SK-N-SH treated with all-trans-retinoic acid at 6 μM for 48 hours (cell line): Measurements from ENCODE around the gene GTF2IRD1.

Source experiments
- ATAC-seq: fragments of 200-7000 bp; cut with Tn5 transposase; 3 replicates; pipeline ENCODE4 v1.9.1; 2020; ENCODE audit warnings: mild to moderate bottlenecking, moderate library complexity
- ARNTL ChIP-seq: fragments of 450-650 bp; formaldehyde crosslinking; IDR thresholded peaks from 2 replicates; pipeline ENCODE4 v1.5.0; 2020; ENCODE audit warnings: low read depth, mild to moderate bottlenecking, moderate library complexity, borderline replicate concordance
- CSDC2 ChIP-seq: fragments of 250-450 bp; sonication (Bioruptor Pico); IDR thresholded peaks from 2 replicates; pipeline ENCODE4 v1.5.0; 2020; ENCODE audit warnings: mild to moderate bottlenecking, moderate library complexity
- GLIS3 ChIP-seq: fragments of 250-450 bp; sonication (Bioruptor Pico); IDR thresholded peaks from 2 replicates; pipeline ENCODE4 v1.5.0; 2020; ENCODE audit warnings: mild to moderate bottlenecking, moderate library complexity
- ISL1 ChIP-seq: fragments of 250-450 bp; sonication (Bioruptor Pico); IDR thresholded peaks from 2 replicates; pipeline ENCODE4 v2.1.2; 2022; ENCODE audit warnings: mild to moderate bottlenecking, moderate library complexity
- OSR1 ChIP-seq: fragments of 250-450 bp; sonication (Bioruptor Pico); IDR thresholded peaks from 2 replicates; pipeline ENCODE4 v1.8.0; 2022; ENCODE audit warnings: moderate library complexity, mild to moderate bottlenecking, inconsistent platforms
- PPARA ChIP-seq: fragments of 250-450 bp; sonication (Bioruptor Pico); IDR thresholded peaks from 2 replicates; pipeline ENCODE4 v1.5.0; 2020; ENCODE audit warnings: mild to moderate bottlenecking, borderline replicate concordance
- RARB ChIP-seq: fragments of 250-450 bp; sonication (Bioruptor Pico); IDR thresholded peaks from 2 replicates; pipeline ENCODE4 v1.8.0; 2021; ENCODE audit warnings: mild to moderate bottlenecking, moderate library complexity
- TCF4 ChIP-seq: fragments of 250-450 bp; sonication (Bioruptor Pico); IDR thresholded peaks from 2 replicates; pipeline ENCODE4 v1.8.0; 2021; ENCODE audit warnings: mild to moderate bottlenecking, moderate library complexity, borderline replicate concordance
- TOX ChIP-seq: fragments of 250-450 bp; sonication (Bioruptor Pico); IDR thresholded peaks from 2 replicates; pipeline ENCODE4 v1.8.0; 2021; ENCODE audit warnings: mild to moderate bottlenecking, moderate library complexity, borderline replicate concordance
- ZC3H10 ChIP-seq: fragments of 250-450 bp; sonication (Bioruptor Pico); IDR thresholded peaks from 2 replicates; pipeline ENCODE4 v1.5.1; 2021; ENCODE audit warnings: mild to moderate bottlenecking, moderate library complexity
- ZNF565 ChIP-seq: fragments of 450-650 bp; formaldehyde crosslinking; conservative IDR thresholded peaks from 2 replicates; pipeline ENCODE4 v1.5.0; 2020; ENCODE audit warnings: low read depth, mild to moderate bottlenecking, moderate library complexity
- ZNF70 ChIP-seq: fragments of 450-650 bp; formaldehyde crosslinking; IDR thresholded peaks from 2 replicates; pipeline ENCODE4 v1.5.0; 2020; ENCODE audit warnings: mild to moderate bottlenecking, moderate library complexity
- TF ChIP-seq, protein P1 (sequence below): fragments of 250-450 bp; sonication (Bioruptor Pico); IDR thresholded peaks from 2 replicates; pipeline ENCODE4 v1.5.1; 2020; ENCODE audit warnings: low read depth, mild to moderate bottlenecking, moderate library complexity
- TF ChIP-seq, protein P2 (sequence below): fragments of 250-450 bp; sonication (Bioruptor Pico); IDR thresholded peaks from 2 replicates; pipeline ENCODE4 v1.8.0; 2020; ENCODE audit warnings: mild to moderate bottlenecking, moderate library complexity, borderline replicate concordance
- TF ChIP-seq, protein P3 (sequence below): fragments of 250-450 bp; sonication (Bioruptor Pico); IDR thresholded peaks from 2 replicates; pipeline ENCODE4 v1.5.0; 2020; ENCODE audit warnings: mild to moderate bottlenecking, moderate library complexity
- TF ChIP-seq, protein P4 (sequence below): fragments of 250-450 bp; sonication (Bioruptor Pico); IDR thresholded peaks from 2 replicates; pipeline ENCODE4 v1.5.1; 2021; ENCODE audit warnings: mild to moderate bottlenecking, moderate library complexity

GTF2IRD1 gene

DNA sequence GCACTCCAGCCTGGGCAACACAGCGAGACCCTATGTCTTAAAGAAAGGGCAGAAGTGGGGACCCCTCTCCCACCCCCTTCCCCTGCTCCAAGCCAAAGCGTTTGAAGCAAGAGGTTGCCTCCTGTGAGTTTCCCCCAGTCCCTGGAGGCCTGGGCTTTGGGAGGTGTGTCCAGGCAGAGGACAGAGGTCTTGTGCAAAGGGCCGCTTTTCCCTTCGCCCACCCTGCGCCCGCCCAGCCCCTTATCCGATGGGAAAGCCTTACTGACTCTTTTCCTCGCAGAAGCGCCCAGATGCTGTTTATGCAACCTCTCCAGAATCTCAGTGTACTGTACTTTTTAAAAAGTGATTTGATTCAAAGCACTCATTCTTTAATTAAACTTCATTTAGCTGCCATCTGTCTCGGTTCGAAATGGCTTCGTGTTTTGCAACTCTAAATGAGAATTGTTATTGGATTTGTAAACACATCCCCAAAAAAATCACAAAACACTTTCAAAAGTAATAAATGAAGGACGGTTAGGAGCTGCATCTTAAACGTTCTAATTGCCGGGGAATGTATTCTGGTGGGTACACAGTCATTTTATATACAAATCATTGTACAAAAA lies 153.3 kb downstream of the GTF2IRD1 start:
- TF ChIP-seq, protein P1, sequence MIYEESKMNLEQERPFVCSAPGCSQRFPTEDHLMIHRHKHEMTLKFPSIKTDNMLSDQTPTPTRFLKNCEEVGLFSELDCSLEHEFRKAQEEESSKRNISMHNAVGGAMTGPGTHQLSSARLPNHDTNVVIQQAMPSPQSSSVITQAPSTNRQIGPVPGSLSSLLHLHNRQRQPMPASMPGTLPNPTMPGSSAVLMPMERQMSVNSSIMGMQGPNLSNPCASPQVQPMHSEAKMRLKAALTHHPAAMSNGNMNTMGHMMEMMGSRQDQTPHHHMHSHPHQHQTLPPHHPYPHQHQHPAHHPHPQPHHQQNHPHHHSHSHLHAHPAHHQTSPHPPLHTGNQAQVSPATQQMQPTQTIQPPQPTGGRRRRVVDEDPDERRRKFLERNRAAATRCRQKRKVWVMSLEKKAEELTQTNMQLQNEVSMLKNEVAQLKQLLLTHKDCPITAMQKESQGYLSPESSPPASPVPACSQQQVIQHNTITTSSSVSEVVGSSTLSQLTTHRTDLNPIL (CRISPR knock-in tag): no peak
- TF ChIP-seq, protein P2, sequence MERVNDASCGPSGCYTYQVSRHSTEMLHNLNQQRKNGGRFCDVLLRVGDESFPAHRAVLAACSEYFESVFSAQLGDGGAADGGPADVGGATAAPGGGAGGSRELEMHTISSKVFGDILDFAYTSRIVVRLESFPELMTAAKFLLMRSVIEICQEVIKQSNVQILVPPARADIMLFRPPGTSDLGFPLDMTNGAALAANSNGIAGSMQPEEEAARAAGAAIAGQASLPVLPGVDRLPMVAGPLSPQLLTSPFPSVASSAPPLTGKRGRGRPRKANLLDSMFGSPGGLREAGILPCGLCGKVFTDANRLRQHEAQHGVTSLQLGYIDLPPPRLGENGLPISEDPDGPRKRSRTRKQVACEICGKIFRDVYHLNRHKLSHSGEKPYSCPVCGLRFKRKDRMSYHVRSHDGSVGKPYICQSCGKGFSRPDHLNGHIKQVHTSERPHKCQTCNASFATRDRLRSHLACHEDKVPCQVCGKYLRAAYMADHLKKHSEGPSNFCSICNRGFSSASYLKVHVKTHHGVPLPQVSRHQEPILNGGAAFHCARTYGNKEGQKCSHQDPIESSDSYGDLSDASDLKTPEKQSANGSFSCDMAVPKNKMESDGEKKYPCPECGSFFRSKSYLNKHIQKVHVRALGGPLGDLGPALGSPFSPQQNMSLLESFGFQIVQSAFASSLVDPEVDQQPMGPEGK: no peak
- no peak for TF ChIP-seq ISL1
- no peak for TF ChIP-seq PPARA (CRISPR knock-in tag)
- TF ChIP-seq OSR1: no peak
- TF ChIP-seq ZNF565 (CRISPR knock-in tag): no peak
- TF ChIP-seq ZNF70 (CRISPR knock-in tag): no peak
- TF ChIP-seq TCF4 (CRISPR knock-in tag): no peak
- TF ChIP-seq, all 23 proteins: peak for 0
- peak; percentile 16; the same call in 1 of the 3 replicates for ATAC-seq

DNA sequence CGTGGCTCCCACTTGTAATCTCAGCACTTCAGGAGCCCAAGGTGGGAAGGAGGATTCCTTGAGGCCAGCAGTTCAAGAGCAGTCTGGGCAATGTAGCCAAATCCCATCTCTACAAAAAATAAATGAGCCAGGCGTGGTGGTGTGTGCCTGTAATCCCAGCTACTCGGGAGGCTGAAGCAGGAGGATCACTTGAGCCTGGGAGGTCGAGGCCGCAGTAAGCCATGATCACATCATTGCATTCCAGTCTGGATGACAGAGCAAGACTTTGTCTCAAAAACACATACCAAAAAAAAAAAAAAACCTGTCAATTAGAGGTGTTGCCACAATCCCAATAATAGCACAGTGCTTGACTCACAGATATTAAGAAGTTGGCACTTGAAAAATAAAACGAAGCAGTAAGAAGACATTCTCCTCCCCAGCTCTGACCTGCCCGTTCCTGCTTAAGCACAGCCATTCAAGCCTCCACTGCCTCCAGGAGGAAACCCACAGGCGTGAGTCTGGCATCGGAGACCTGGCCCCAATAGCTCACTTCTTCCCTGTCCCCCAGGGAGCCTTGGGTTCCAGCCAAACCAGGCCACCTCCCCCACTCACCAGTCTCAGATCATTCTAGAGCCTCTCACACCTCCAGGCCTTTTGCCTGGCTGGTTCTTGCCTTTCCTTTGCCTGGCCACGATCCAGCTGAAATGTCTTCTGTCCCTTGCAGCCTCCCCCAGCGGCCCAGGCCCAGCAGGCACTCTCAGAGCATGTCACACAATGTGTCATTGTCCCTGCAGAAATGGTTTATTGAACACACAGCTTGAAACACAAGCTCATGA lies 158.5 kb downstream of the GTF2IRD1 start:
- ATAC-seq: peak; percentile 37
- TF ChIP-seq, protein P3, sequence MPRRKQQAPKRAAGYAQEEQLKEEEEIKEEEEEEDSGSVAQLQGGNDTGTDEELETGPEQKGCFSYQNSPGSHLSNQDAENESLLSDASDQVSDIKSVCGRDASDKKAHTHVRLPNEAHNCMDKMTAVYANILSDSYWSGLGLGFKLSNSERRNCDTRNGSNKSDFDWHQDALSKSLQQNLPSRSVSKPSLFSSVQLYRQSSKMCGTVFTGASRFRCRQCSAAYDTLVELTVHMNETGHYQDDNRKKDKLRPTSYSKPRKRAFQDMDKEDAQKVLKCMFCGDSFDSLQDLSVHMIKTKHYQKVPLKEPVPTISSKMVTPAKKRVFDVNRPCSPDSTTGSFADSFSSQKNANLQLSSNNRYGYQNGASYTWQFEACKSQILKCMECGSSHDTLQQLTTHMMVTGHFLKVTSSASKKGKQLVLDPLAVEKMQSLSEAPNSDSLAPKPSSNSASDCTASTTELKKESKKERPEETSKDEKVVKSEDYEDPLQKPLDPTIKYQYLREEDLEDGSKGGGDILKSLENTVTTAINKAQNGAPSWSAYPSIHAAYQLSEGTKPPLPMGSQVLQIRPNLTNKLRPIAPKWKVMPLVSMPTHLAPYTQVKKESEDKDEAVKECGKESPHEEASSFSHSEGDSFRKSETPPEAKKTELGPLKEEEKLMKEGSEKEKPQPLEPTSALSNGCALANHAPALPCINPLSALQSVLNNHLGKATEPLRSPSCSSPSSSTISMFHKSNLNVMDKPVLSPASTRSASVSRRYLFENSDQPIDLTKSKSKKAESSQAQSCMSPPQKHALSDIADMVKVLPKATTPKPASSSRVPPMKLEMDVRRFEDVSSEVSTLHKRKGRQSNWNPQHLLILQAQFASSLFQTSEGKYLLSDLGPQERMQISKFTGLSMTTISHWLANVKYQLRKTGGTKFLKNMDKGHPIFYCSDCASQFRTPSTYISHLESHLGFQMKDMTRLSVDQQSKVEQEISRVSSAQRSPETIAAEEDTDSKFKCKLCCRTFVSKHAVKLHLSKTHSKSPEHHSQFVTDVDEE: 0 out of 2 replicates have a peak, but pooled peaks have one; percentile 28
- no peak for TF ChIP-seq OSR1

DNA sequence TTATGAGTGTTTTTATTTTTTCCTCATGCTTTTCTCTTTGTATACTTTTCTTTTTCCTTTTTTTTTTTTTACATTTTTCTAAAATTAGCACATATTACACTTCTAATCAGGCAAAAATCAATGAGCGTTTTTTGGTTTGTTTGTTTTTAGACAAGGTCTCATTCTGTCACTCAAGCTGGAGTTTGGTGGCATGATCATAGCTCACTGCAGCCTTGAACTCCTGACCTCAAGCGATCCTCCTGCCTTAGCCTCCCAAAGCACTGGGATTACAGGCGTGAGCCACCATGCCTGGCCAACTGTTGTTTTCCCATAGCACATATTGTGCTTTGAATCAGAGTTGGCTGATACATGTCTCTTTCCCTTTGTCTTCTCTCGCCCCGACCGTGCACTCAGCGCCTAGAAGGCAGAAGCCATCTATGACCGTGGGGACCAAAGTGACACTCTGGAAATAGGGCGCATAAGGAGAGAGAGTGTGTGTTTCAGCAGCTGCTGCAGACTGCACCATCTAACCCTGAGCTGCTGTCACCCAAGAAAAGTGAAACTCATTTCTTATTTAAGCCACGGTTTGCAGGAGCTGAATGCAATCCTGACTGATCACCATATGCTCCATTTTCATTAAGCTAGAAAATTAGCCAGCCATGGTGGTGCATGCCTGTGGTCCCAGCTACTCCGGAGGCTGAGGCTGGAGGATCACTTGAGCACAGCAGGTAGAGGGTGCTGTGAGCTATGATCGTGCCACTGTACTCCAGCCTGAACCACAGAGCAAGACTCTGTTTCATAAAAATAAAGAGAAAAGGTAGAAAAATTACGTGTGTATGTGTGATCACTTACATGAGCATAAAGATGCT lies 162.5 kb downstream of the GTF2IRD1 start:
- ATAC-seq: no peak
- TF ChIP-seq, protein P4, sequence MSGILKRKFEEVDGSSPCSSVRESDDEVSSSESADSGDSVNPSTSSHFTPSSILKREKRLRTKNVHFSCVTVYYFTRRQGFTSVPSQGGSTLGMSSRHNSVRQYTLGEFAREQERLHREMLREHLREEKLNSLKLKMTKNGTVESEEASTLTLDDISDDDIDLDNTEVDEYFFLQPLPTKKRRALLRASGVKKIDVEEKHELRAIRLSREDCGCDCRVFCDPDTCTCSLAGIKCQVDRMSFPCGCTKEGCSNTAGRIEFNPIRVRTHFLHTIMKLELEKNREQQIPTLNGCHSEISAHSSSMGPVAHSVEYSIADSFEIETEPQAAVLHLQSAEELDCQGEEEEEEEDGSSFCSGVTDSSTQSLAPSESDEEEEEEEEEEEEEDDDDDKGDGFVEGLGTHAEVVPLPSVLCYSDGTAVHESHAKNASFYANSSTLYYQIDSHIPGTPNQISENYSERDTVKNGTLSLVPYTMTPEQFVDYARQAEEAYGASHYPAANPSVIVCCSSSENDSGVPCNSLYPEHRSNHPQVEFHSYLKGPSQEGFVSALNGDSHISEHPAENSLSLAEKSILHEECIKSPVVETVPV (CRISPR knock-in tag): no peak
- TF ChIP-seq ISL1: no peak
- TF ChIP-seq OSR1: no peak

DNA sequence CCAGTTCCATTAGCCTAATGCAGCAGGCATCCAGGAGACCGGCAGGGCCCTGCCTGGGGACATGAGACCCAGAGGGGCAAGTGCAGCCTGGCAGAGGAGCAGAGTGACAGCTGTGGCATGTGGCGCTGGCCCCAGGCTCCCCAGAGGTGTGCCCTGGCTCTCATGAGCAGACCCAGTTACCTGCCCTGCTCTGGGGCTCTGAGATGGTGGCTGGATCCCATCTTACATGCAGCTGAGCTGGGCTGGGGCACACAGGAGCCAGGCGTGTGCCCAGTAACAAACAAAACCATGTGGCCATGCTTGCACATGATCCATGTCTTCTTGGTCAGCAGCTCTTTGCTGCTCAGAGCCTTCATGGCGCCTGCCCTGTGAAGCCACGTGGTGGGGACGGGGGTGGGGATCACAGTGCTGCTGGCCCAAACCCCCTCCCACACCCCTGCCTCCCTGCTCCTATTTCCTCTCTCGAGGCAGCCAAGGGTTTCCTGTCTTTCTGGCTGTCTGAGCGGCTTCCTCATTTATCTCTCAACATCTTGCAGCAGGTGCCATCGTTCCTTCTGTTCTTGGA lies 163.6 kb downstream of the GTF2IRD1 start:
- ATAC-seq: no peak; the same call in 2 of the 3 replicates
- TF ChIP-seq CSDC2: no peak
- peak; percentile 83 for TF ChIP-seq ZNF70 (CRISPR knock-in tag)

DNA sequence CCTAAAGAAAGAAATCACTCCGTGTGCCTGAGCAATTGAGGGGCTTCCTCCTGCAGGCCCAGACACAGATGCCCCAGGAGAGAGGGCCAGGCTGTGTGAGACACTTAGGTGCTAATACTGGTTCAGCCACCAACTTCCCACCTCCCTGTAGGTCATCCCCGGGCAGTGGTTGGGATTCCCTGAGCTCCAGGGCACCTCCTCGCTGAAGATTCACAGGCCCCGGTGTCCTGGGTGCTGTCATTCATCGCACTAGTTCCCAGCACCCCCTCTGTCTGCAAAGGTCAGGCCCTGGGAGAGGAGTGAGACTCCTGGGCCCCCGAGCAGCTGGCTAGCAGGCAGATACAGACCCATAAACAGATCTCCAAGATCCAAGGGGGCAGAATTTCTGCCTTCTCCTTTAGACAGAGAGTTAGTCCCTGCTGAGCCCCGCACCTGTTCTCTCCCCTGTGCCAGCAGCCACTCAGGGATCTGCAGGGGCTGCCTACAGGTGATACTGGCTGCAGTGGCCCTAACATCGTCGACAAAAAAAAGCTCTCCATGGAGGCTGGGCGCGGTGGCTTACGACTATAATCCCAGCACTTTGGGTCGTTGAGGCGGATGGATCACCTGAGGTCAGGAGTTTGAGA lies 165.6 kb downstream of the GTF2IRD1 start:
- ATAC-seq: no peak; the same call in 2 of the 3 replicates
- TF ChIP-seq ZC3H10 (CRISPR knock-in tag) (no peak), TCF4 (CRISPR knock-in tag) (no peak), PPARA (CRISPR knock-in tag) (no peak), TOX (no peak), ZNF70 (CRISPR knock-in tag) (no peak), ARNTL (CRISPR knock-in tag) (no peak), OSR1 (no peak), RARB (CRISPR knock-in tag) (no peak), CSDC2 (no peak), GLIS3 (CRISPR knock-in tag) (no peak)
- TF ChIP-seq, protein P2: no peak
- TF ChIP-seq, protein P3: no peak
